ENCODE data around the gene SCAMP4. TPM values are rescaled to one million over a fixed set of nuclear protein-coding genes. Genes with fewer than 3 reads are reported as not detected.
A peak's percentile ranks its signal among the peaks of the same experiment; 100 is the strongest.

The SCAMP4 gene
- total and polyA plus RNA-seq, 2 experiments from 2014 or later = 39.4 to 106 TPM

GRCh38 chr19:1932395-1932794 is 27.2 kb downstream of the SCAMP4 start:
- Mint-ChIP-seq H3K4me1 (0 out of 3 replicates have a peak, but pooled peaks cover 3% of the 10 kb centered on the region), H3K4me3 (no peak overlapping the region)
- no peak for ATAC-seq

DNA sequence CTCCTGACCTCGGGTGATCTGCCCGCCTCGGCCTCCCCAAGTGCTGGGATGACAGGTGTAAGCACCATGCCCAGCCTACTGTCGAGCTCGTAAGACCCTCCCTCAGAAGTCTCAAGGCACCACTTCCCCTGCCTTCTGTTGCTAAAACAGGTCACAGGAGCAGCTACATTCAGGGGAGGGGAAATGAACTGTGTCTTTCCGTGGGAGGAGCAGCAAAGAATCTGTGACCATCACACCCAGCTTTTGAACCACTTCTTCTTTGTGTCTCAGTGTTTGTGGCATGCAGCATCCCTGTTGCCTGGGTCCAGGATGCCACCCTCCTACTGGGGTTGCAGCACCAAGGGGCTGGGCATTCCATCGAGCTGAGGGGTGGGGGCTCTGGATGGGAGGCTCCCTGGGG is 28.0 kb downstream of the SCAMP4 start:
- Histone ChIP-seq H2AFZ (no peak overlapping the region), H3K36me3 (ENCODE audit: insufficient read depth) (no peaks in the 10 kb centered on the region), H3K4me2 (no peak overlapping the region), H3K4me1 (ENCODE audit: insufficient read depth) (peaks cover 5% of the 10 kb centered on the region; the same call in 1 of the 2 replicates), H4K20me1 (replicated peaks; ENCODE audit: insufficient read depth) (no peaks in the 10 kb centered on the region; the same call in 1 of the 2 replicates), H3K79me2 (replicated peaks; ENCODE audit: insufficient read depth) (no peaks in the 10 kb centered on the region), H3K27me3 (ENCODE audit: insufficient read depth) (peaks cover 5% of the 10 kb centered on the region; the same call in 1 of the 2 replicates), H3K4me3 (no peak overlapping the region), H3K27ac (ENCODE audit: low read depth) (no peak overlapping the region), H3F3A (replicated peaks; ENCODE audit: low read depth) (0 out of 2 replicates have a peak, but pooled peaks cover 3% of the 10 kb centered on the region), H3K9me2 (ENCODE audit: insufficient read depth) (no peaks in the 10 kb centered on the region)
- DNase-seq (ENCODE audit: low spot score) = no peak
- Mint-ChIP-seq H3K36me3 (ENCODE audit: low read depth) (peaks cover 7% of the 10 kb centered on the region; the same call in 2 of the 3 replicates), H3K9me3 (peaks cover 19% of the 10 kb centered on the region), H3K27ac (no peak overlapping the region), H3K4me1 (0 out of 3 replicates have a peak, but pooled peaks cover 3% of the 10 kb centered on the region), H3K27me3 (ENCODE audit: insufficient read depth, low read depth, poor library complexity) (peaks cover 28% of the 10 kb centered on the region), H3K4me3 (no peak overlapping the region)
- ATAC-seq = no peak
- TF ChIP-seq EZH2 (IDR thresholded peaks at IDR 0.05; ENCODE audit: low read depth, unreplicated experiment) (no peak), ZNF331 (CRISPR knock-in tag; IDR thresholded peaks at IDR 0.05; ENCODE audit: low read depth) (no peak), EZH2phosphoT487 (IDR thresholded peaks at IDR 0.05; ENCODE audit: unreplicated experiment) (no peak), NANOG (IDR thresholded peaks at IDR 0.05; ENCODE audit: borderline replicate concordance) (no peak), REST (IDR thresholded peaks at IDR 0.05; ENCODE audit: unreplicated experiment) (no peak), JUNB (IDR thresholded peaks at IDR 0.05; ENCODE audit: unreplicated experiment) (no peak), ZNF114 (CRISPR knock-in tag; IDR thresholded peaks at IDR 0.05) (no peak)
- TF ChIP-seq, protein P1, sequence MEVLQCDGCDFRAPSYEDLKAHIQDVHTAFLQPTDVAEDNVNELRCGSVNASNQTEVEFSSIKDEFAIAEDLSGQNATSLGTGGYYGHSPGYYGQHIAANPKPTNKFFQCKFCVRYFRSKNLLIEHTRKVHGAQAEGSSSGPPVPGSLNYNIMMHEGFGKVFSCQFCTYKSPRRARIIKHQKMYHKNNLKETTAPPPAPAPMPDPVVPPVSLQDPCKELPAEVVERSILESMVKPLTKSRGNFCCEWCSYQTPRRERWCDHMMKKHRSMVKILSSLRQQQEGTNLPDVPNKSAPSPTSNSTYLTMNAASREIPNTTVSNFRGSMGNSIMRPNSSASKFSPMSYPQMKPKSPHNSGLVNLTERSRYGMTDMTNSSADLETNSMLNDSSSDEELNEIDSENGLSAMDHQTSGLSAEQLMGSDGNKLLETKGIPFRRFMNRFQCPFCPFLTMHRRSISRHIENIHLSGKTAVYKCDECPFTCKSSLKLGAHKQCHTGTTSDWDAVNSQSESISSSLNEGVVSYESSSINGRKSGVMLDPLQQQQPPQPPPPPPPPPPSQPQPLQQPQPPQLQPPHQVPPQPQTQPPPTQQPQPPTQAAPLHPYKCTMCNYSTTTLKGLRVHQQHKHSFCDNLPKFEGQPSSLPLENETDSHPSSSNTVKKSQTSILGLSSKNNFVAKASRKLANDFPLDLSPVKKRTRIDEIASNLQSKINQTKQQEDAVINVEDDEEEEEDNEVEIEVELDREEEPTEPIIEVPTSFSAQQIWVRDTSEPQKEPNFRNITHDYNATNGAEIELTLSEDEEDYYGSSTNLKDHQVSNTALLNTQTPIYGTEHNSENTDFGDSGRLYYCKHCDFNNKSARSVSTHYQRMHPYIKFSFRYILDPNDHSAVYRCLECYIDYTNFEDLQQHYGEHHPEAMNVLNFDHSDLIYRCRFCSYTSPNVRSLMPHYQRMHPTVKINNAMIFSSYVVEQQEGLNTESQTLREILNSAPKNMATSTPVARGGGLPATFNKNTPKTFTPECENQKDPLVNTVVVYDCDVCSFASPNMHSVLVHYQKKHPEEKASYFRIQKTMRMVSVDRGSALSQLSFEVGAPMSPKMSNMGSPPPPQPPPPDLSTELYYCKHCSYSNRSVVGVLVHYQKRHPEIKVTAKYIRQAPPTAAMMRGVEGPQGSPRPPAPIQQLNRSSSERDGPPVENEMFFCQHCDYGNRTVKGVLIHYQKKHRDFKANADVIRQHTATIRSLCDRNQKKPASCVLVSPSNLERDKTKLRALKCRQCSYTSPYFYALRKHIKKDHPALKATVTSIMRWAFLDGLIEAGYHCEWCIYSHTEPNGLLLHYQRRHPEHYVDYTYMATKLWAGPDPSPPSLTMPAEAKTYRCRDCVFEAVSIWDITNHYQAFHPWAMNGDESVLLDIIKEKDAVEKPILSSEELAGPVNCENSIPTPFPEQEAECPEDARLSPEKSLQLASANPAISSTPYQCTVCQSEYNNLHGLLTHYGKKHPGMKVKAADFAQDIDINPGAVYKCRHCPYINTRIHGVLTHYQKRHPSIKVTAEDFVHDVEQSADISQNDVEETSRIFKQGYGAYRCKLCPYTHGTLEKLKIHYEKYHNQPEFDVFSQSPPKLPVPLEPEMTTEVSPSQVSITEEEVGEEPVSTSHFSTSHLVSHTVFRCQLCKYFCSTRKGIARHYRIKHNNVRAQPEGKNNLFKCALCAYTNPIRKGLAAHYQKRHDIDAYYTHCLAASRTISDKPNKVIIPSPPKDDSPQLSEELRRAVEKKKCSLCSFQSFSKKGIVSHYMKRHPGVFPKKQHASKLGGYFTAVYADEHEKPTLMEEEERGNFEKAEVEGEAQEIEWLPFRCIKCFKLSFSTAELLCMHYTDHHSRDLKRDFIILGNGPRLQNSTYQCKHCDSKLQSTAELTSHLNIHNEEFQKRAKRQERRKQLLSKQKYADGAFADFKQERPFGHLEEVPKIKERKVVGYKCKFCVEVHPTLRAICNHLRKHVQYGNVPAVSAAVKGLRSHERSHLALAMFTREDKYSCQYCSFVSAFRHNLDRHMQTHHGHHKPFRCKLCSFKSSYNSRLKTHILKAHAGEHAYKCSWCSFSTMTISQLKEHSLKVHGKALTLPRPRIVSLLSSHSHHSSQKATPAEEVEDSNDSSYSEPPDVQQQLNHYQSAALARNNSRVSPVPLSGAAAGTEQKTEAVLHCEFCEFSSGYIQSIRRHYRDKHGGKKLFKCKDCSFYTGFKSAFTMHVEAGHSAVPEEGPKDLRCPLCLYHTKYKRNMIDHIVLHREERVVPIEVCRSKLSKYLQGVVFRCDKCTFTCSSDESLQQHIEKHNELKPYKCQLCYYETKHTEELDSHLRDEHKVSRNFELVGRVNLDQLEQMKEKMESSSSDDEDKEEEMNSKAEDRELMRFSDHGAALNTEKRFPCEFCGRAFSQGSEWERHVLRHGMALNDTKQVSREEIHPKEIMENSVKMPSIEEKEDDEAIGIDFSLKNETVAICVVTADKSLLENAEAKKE (CRISPR knock-in tag; IDR thresholded peaks at IDR 0.05) = no peak
- TF ChIP-seq, protein P2, sequence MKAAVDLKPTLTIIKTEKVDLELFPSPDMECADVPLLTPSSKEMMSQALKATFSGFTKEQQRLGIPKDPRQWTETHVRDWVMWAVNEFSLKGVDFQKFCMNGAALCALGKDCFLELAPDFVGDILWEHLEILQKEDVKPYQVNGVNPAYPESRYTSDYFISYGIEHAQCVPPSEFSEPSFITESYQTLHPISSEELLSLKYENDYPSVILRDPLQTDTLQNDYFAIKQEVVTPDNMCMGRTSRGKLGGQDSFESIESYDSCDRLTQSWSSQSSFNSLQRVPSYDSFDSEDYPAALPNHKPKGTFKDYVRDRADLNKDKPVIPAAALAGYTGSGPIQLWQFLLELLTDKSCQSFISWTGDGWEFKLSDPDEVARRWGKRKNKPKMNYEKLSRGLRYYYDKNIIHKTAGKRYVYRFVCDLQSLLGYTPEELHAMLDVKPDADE (IDR thresholded peaks at IDR 0.05) = no peak

More at GRCh38 chr19:1932395-1932794, 27.2 kb downstream of the SCAMP4 start:
- peaks cover 33% of the 10 kb centered on the region for H3K27me3 Mint-ChIP-seq (ENCODE audit: insufficient read depth, low read depth, poor library complexity)
- no peak overlapping the region for H3K4me3 ChIP-seq
- H3K79me2 ChIP-seq (replicated peaks; ENCODE audit: insufficient read depth) = no peaks in the 10 kb centered on the region
- H3K4me2 ChIP-seq = no peak overlapping the region
- H3K27ac Mint-ChIP-seq = no peak overlapping the region
- no peaks in the 10 kb centered on the region for H3K9me2 ChIP-seq (ENCODE audit: insufficient read depth)
- no peak for TF ChIP-seq CREB1 (CRISPR knock-in tag; IDR thresholded peaks at IDR 0.05; ENCODE audit: low read depth)
- no peak for TF ChIP-seq NANOG (IDR thresholded peaks at IDR 0.05; ENCODE audit: borderline replicate concordance)
- peak; percentile 91 for TF ChIP-seq ZNF331 (CRISPR knock-in tag; IDR thresholded peaks at IDR 0.05; ENCODE audit: low read depth)
- no peak overlapping the region for H3K27ac ChIP-seq (ENCODE audit: low read depth)
- peaks cover 5% of the 10 kb centered on the region; the same call in 1 of the 2 replicates for H3K4me1 ChIP-seq (ENCODE audit: insufficient read depth)
- H3K27me3 ChIP-seq (ENCODE audit: insufficient read depth) = peaks cover 5% of the 10 kb centered on the region; the same call in 1 of the 2 replicates
- H3K36me3 ChIP-seq (ENCODE audit: insufficient read depth) = no peaks in the 10 kb centered on the region
- H3K9me3 Mint-ChIP-seq = peaks cover 21% of the 10 kb centered on the region
- H2AFZ ChIP-seq = no peak overlapping the region
- no peak for DNase-seq (ENCODE audit: low spot score)
- 0 out of 2 replicates have a peak, but pooled peaks cover 3% of the 10 kb centered on the region for H3F3A ChIP-seq (replicated peaks; ENCODE audit: low read depth)
- no peaks in the 10 kb centered on the region; the same call in 1 of the 2 replicates for H4K20me1 ChIP-seq (replicated peaks; ENCODE audit: insufficient read depth)
- peaks cover 7% of the 10 kb centered on the region; the same call in 2 of the 3 replicates for H3K36me3 Mint-ChIP-seq (ENCODE audit: low read depth)

Measured in GM23338 (cell line).